HepG2 (cell line): ENCODE measurements around the gene FNDC3B. TPM values are rescaled to one million over a fixed set of nuclear protein-coding genes. Genes with fewer than 3 reads are reported as not detected.

Experiments
- ATAC-seq: fragments of 200-7000 bp; cut with Tn5 transposase; 3 replicates; pipeline ENCODE4 v1.9.1; 2020; ENCODE audit warnings: mild to moderate bottlenecking, moderate library complexity
- BruUV-seq: library from RNA; stranded (reverse); fragments of 400-500 nt; replicated peaks from 2 replicates; lab custom pipeline; 2021; lab: Mats Ljungman, UMichigan
- CTCF ChIA-PET: fragments of 300-600 bp; formaldehyde crosslinking; extraction: SDS; loops from one replicate; lab custom pipeline; 2021; ENCODE audit warnings: low total read pairs, inconsistent platforms, low intra/inter-chr PET ratio; lab: Yijun Ruan, JAX
- POLR2A ChIA-PET: fragments of 350-600 bp; sonication (Branson Sonifier 250); formaldehyde crosslinking; loops from one replicate; lab custom pipeline; 2020; ENCODE audit warnings: antibody characterized with exemption, inconsistent platforms; lab: Yijun Ruan, JAX
- DNase-seq: peaks from one replicate; pipeline ENCODE4 v3.0.0-alpha.2; 2015; ENCODE audit warnings: low spot score
- FAIRE-seq: peaks from 3 replicates; lab custom pipeline; 2011; peaks lifted over from hg19 to GRCh38; lab: Jason Lieb, UNC
- H2AFZ ChIP-seq: one replicate; pipeline ENCODE4 v1.6.1; 2011; ENCODE audit warnings: low read length, inconsistent platforms
- H3K27ac ChIP-seq: fragments of 300-600 bp; 3 replicates; pipeline ENCODE4 v1.8.0; 2011; ENCODE audit warnings: mixed run types, mild to moderate bottlenecking, mixed read lengths, low read length, inconsistent platforms; ENCODE audit not compliant: insufficient read depth; ENCODE audit errors: extremely low read length
- H3K27me3 ChIP-seq, 2 experiments: fragments of 200-600 bp in 1 of 2; 2 replicates in 1 of 2; 3 replicates in 1 of 2; pipeline versions ENCODE4 v1.6.0 to v1.8.0; 2011; ENCODE audit warnings: low read length in 2 of 2, mild to moderate bottlenecking in 2 of 2, moderate library complexity in 2 of 2, inconsistent platforms in 1 of 2; ENCODE audit not compliant: insufficient read depth in 2 of 2, control insufficient read depth in 1 of 2
- H3K36me3 ChIP-seq, 2 experiments: fragments of 200-600 bp in 1 of 2; replicated peaks in 1 of 2; 2 replicates in 1 of 2; 3 replicates in 1 of 2; pipeline versions ENCODE4 v1.5.1 to v1.8.0; 2011; ENCODE audit warnings: low read length in 2 of 2, inconsistent platforms in 1 of 2; ENCODE audit not compliant: insufficient read depth in 2 of 2, control insufficient read depth in 1 of 2
- H3K4me1 ChIP-seq: 2 replicates; pipeline ENCODE4 v1.5.1; 2012; ENCODE audit warnings: low read length, inconsistent platforms; ENCODE audit not compliant: insufficient read depth
- H3K4me2 ChIP-seq: 2 replicates; pipeline ENCODE4 v1.6.0; 2011; ENCODE audit warnings: low read depth, low read length, inconsistent platforms
- H3K4me3 ChIP-seq, 3 experiments: fragments of 200-600 bp in 1 of 3; sonication (generic), shearing (Covaris generic) in 1 of 3; replicated peaks in 1 of 3; 2 replicates each; pipeline ENCODE4 v1.5.1; 2011 to 2016; ENCODE audit warnings: low read length in 3 of 3, inconsistent platforms in 2 of 3, low read depth in 2 of 3, mild to moderate bottlenecking in 2 of 3, control low read depth in 1 of 3, mixed read lengths in 1 of 3; ENCODE audit not compliant: insufficient read depth in 1 of 3
- H3K79me2 ChIP-seq: one replicate; pipeline ENCODE4 v1.6.1; 2011; ENCODE audit warnings: low read length, inconsistent platforms; ENCODE audit not compliant: insufficient read depth
- H3K9ac ChIP-seq: 2 replicates; pipeline ENCODE4 v1.6.0; 2011; ENCODE audit warnings: mild to moderate bottlenecking, low read depth, low read length, inconsistent platforms; ENCODE audit not compliant: insufficient read depth
- H3K9me3 ChIP-seq: 2 replicates; pipeline ENCODE4 v1.5.1; 2012; ENCODE audit warnings: mild to moderate bottlenecking, low read length
- H4K20me1 ChIP-seq: 2 replicates; pipeline ENCODE4 v1.6.0; 2011; ENCODE audit warnings: inconsistent platforms, mild to moderate bottlenecking, low read length, moderate library complexity; ENCODE audit not compliant: insufficient read depth
- POLR2G ChIP-seq: fragments of 200-400 bp; formaldehyde crosslinking; IDR thresholded peaks from 2 replicates; pipeline ENCODE4 v1.6.1; 2018; ENCODE audit warnings: mild to moderate bottlenecking, low read depth, low read length, moderate library complexity
- ZHX2 ChIP-seq, 2 experiments: sonication (generic) in 1 of 2; formaldehyde crosslinking in 1 of 2; IDR thresholded peaks; 2 replicates each; pipeline versions ENCODE4 v1.6.1 to v1.9.0; 2014 to 2022; ENCODE audit warnings: antibody characterized with exemption in 1 of 2, borderline replicate concordance in 1 of 2, inconsistent platforms in 1 of 2, low read depth in 1 of 2, missing genetic modification reagents in 1 of 2
- WGBS: methylation state at CpG from one replicate; pipeline ENCODE4 v1.1.6; 2017; ENCODE audit warnings: low lambda C conversion rate; 5-methylcytosine and 5-hydroxymethylcytosine counted together
- in situ Hi-C: cut with HindIII; loops from 2 replicates; pipeline ENCODE4 v1.10.0; 2017; ENCODE audit warnings: low pct_unique_long_range_greater_than_20kb; ENCODE audit not compliant: extremely low pct_ligation_motif_present
- intact Hi-C: fragments of 100-400 bp; cut with micrococcal nuclease; formaldehyde crosslinking; loops from one replicate; pipeline ENCODE4 v1.10.0; 2022; ENCODE audit not compliant: unreplicated experiment
- polyA plus RNA-seq, 8 experiments: library from polyadenylated mRNA; depleted of rRNA in 3 of 8; stranded (reverse) in 7 of 8; unstranded in 1 of 8; fragments of >200 nt; fragmentation: Illumina TruSeq in 4 of 8; extraction: Trizol in 4 of 8; gene quantifications; 2 replicates each; pipeline versions ENCODE4 v1.2.1 to v1.2.3, GENCODE V29; 2011 to 2016; ENCODE audit warnings: low read depth in 4 of 8, missing spikeins in 1 of 8, mixed read lengths in 1 of 8; ENCODE audit not compliant: insufficient read depth in 1 of 8
- total RNA-seq, 5 experiments: library from RNA; depleted of rRNA; stranded (reverse); fragments of >200 nt; fragmentation: Illumina TruSeq; extraction: Trizol; gene quantifications; 2 replicates each; pipeline ENCODE4 v1.2.3, GENCODE V29; 2016; ENCODE audit warnings: low read depth in 1 of 5

FNDC3B gene
- total and polyA plus RNA-seq, 2 of the 13 experiments (the other 11 are each of a cell fraction or from before 2014, with no cell fraction given): 74.8 to 103 TPM

DNA sequence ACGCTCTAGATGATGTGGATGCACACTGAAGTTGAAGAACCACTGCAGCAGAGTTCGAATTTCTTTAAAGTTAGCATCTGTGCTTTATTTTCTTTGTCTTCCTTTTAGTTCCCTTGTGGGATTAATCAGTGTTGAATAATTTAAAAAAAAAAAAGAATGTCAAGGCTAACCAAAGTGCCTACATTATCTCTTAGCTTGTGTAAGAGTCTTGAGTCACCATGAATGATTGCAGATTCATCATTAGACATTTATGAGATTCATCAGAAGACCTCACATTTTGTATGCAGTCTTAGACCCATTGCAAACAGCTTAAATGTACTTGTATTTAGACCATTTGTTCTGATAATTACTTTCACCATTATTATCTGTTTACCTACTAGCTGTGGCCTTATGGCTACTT, 182.2 kb downstream of the FNDC3B start:
- DNase-seq (no peak), FAIRE-seq (no peak), ATAC-seq (no peak)
- Histone ChIP-seq H3K4me2 (no peak overlapping the region), H3K36me3 (peaks cover 10 to 28% of the 10 kb centered on the region in 2 experiments), H3K4me1 (peaks cover 91% of the 10 kb centered on the region), H4K20me1 (peaks cover 98% of the 10 kb centered on the region), H3K79me2 (peaks cover 96% of the 10 kb centered on the region), H3K27me3 (no peaks in the 10 kb centered on the region), H3K27ac (no peak overlapping the region), H2AFZ (no peak overlapping the region), H3K9ac (no peak overlapping the region), H3K9me3 (no peaks in the 10 kb centered on the region), H3K4me3 (no peak overlapping the region)
- ChIA-PET POLR2A (interaction anchor here (1.6 kb wide), 1 partner anchor 21 kb away, joined by 3 read pairs; no protein-coding TSS in a partner anchor), CTCF (no interaction called here)
- TF ChIP-seq POLR2G: peak; percentile 24; the same call in 1 of the 2 replicates
- TF ChIP-seq ZHX2 (IDR thresholded peaks at IDR 0.05; ENCODE audit: low read depth): no peak
- no peak for TF ChIP-seq ZHX2 (CRISPR knock-in tag; IDR thresholded peaks at IDR 0.05; ENCODE audit: borderline replicate concordance)
- WGBS: 97% methylated on average over 2 of the region's 2 CpGs
- intact Hi-C loops (no loop called here), in situ Hi-C loops (no loop called here)
- BruUV-seq: no TSS peak
